PC-9 (cell line): ENCODE results near the gene BET1. TPM values are rescaled to one million over a fixed set of nuclear protein-coding genes. Genes with fewer than 3 reads are reported as not detected.
"Not testable (repeated sequence)": the region's sequence is repeated elsewhere in the genome, so short reads cannot be mapped to it uniquely, and the experiment has no call there.

Experiments used
- BruUV-seq: library from RNA; stranded (reverse); fragments of 400-500 nt; replicated peaks from 2 replicates; lab custom pipeline; 2021; lab: Mats Ljungman, UMichigan
- CTCF ChIA-PET: fragments of 300-600 bp; sonication (Branson Sonifier 250); formaldehyde crosslinking; loops from one replicate; lab custom pipeline; 2022; ENCODE audit warnings: antibody characterized with exemption; lab: Charles Lee
- POLR2A ChIA-PET: fragments of 300-600 bp; sonication (Branson Sonifier 250); formaldehyde crosslinking; loops from one replicate; lab custom pipeline; 2022; ENCODE audit warnings: antibody characterized with exemption; ENCODE audit not compliant: unreplicated experiment; lab: Charles Lee
- DNase-seq, 2 experiments: peaks; one replicate each; pipeline versions ENCODE4 v3.0.0 to v3.0.0-alpha.2; 2015 to 2022; ENCODE audit warnings: mixed read lengths in 1 of 2
- H2AFZ ChIP-seq: fragments of 200-600 bp; sonication (generic); 2 replicates; pipeline ENCODE4 v1.8.1; 2017; ENCODE audit warnings: antibody characterized with exemption
- H3F3A ChIP-seq: fragments of 200-600 bp; sonication (generic); 2 replicates; pipeline ENCODE4 v1.8.1; 2017; ENCODE audit warnings: antibody characterized with exemption, mild to moderate bottlenecking, low read depth; ENCODE audit not compliant: insufficient read depth
- H3K27ac ChIP-seq: fragments of 200-600 bp; sonication (generic); 2 replicates; pipeline ENCODE4 v1.6.1; 2016; ENCODE audit warnings: mixed run types
- H3K27me3 ChIP-seq: fragments of 200-600 bp; sonication (generic); 2 replicates; pipeline ENCODE4 v1.6.1; 2016; ENCODE audit warnings: low read depth, mixed run types; ENCODE audit not compliant: insufficient read depth
- H3K36me3 ChIP-seq: fragments of 200-600 bp; sonication (generic); 2 replicates; pipeline ENCODE4 v1.6.1; 2016; ENCODE audit warnings: low read depth, mixed run types
- H3K4me1 ChIP-seq: fragments of 200-600 bp; sonication (generic); replicated peaks from 2 replicates; pipeline ENCODE4 v1.6.1; 2016; ENCODE audit warnings: mixed run types; ENCODE audit not compliant: insufficient read depth
- H3K4me2 ChIP-seq: fragments of 200-600 bp; sonication (generic); 2 replicates; pipeline ENCODE4 v1.6.1; 2017; ENCODE audit warnings: mixed run types
- H3K4me3 ChIP-seq: fragments of 200-600 bp; sonication (generic); 2 replicates; pipeline ENCODE4 v1.6.1; 2016; ENCODE audit warnings: mixed run types
- H3K79me2 ChIP-seq: fragments of 200-600 bp; sonication (generic); 2 replicates; pipeline ENCODE4 v1.6.1; 2017; ENCODE audit warnings: low read depth, mixed run types
- H3K9me2 ChIP-seq: fragments of 200-600 bp; sonication (generic); 2 replicates; pipeline ENCODE4 v1.8.1; 2017; ENCODE audit warnings: mild to moderate bottlenecking; ENCODE audit not compliant: insufficient read depth
- H3K9me3 ChIP-seq: fragments of 200-600 bp; sonication (generic); 2 replicates; pipeline ENCODE4 v1.8.1; 2016; ENCODE audit warnings: low read depth; ENCODE audit not compliant: insufficient read depth
- H4K20me1 ChIP-seq: fragments of 200-600 bp; sonication (generic); 2 replicates; pipeline ENCODE4 v1.8.1; 2017; ENCODE audit not compliant: insufficient read depth
- CTCF ChIP-seq: fragments of 200-600 bp; sonication (generic); conservative IDR thresholded peaks from 2 replicates; pipeline ENCODE4 v1.6.1; 2017; ENCODE audit warnings: mixed run types, antibody characterized with exemption, mild to moderate bottlenecking, moderate library complexity
- EZH2 ChIP-seq: fragments of 200-600 bp; sonication (generic); IDR thresholded peaks from 2 replicates; pipeline ENCODE4 v1.8.0; 2017; ENCODE audit warnings: antibody characterized with exemption, low read depth
- intact Hi-C: fragments of 100-400 bp; cut with micrococcal nuclease; formaldehyde crosslinking; loops from one replicate; pipeline ENCODE4 v1.10.0; 2022; ENCODE audit not compliant: unreplicated experiment
- total RNA-seq: library from RNA; stranded (reverse); gene quantifications from 2 replicates; pipeline ENCODE4 v1.2.3, GENCODE V29; 2021

Gene BET1
- total RNA-seq, 1 experiment from 2014 or later = 43.0 TPM

GRCh38 chr7:94028768-94029167 lies 24.6 kb upstream of the BET1 start:
- ChIA-PET POLR2A (no interaction called here), CTCF (no interaction called here)
- no peak overlapping the region for H3K27ac ChIP-seq
- H3K79me2 ChIP-seq = no peaks in the 10 kb centered on the region
- no peak for DNase-seq
- no TSS peak for BruUV-seq
- H3K27me3 ChIP-seq = no peaks in the 10 kb centered on the region
- no peaks in the 10 kb centered on the region for H3K36me3 ChIP-seq
- no peak overlapping the region for H3K4me2 ChIP-seq
- no peak overlapping the region for H2AFZ ChIP-seq
- H3K9me2 ChIP-seq = no peaks in the 10 kb centered on the region
- intact Hi-C loops = no loop called here
- no peaks in the 10 kb centered on the region for H3F3A ChIP-seq
- H3K9me3 ChIP-seq = 0 out of 2 replicates have a peak, but pooled peaks cover 4% of the 10 kb centered on the region
- H3K4me1 ChIP-seq = no peaks in the 10 kb centered on the region
- TF ChIP-seq EZH2 = no peak
- TF ChIP-seq CTCF = no peak
- H3K4me3 ChIP-seq = no peak overlapping the region
- H4K20me1 ChIP-seq = no peaks in the 10 kb centered on the region

DNA sequence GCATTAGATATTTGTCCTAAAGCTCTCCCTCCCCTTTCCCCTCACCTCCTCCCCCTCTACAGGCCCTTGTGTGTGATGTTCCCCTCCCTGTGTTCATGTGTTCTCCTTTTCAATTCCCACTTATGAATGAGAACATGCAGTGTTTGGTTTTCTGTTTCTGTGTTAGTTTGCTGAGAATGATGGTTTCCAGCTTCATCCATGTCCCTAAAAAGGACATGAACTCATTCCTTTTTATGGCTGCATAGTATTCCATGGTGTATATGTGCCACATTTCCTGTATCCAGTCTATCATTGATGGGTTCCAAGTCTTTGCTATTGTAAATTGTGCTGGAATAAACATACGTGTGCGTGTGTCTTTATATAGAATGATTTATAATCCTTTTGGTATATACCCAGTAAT lies 22.5 kb upstream of the BET1 start:
- H3K27ac ChIP-seq, POLR2A ChIA-PET, H3K9me2 ChIP-seq, H3K9me3 ChIP-seq, CTCF ChIA-PET, H3K36me3 ChIP-seq, H2AFZ ChIP-seq, H3K27me3 ChIP-seq, intact Hi-C loops, H3K4me1 ChIP-seq, DNase-seq, H3K4me2 ChIP-seq, H4K20me1 ChIP-seq, H3K79me2 ChIP-seq, BruUV-seq, H3F3A ChIP-seq, H3K4me3 ChIP-seq: not testable (repeated sequence)

DNA sequence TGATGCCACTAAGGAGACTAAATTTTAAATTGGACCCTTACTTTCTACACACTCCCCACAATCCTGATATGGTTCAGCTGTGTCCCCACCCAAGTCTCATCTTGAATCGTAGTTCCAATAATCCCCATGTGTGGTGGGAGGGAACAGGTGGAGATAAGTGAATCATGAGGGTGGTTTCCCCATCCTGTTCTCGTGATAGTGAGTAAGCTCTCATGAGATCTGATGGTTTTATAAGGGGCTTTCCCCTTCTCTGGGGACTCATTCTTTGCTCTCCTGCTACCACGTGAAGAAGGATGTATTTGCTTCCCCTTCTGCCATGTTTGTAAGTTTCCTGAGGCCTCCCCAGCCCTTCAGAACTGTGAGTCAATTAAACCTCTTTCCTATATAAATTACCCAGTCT lies 18.4 kb upstream of the BET1 start:
- ChIA-PET POLR2A (no interaction called here), CTCF (no interaction called here)
- Histone ChIP-seq H3K27ac (no peak overlapping the region), H3K27me3 (no peaks in the 10 kb centered on the region), H3F3A (no peaks in the 10 kb centered on the region), H4K20me1 (no peaks in the 10 kb centered on the region), H3K4me1 (no peaks in the 10 kb centered on the region), H3K79me2 (no peaks in the 10 kb centered on the region), H3K36me3 (no peaks in the 10 kb centered on the region), H3K4me2 (no peak overlapping the region), H2AFZ (no peak overlapping the region), H3K9me3 (no peaks in the 10 kb centered on the region), H3K4me3 (no peak overlapping the region), H3K9me2 (no peaks in the 10 kb centered on the region)
- BruUV-seq = no TSS peak
- TF ChIP-seq EZH2 = no peak
- TF ChIP-seq CTCF = no peak
- intact Hi-C loops = no loop called here
- DNase-seq = no peak

GRCh38 chr7:94016786-94017185 lies 12.6 kb upstream of the BET1 start:
- no peaks in the 10 kb centered on the region for H3K79me2 ChIP-seq
- BruUV-seq = no TSS peak
- H3K27me3 ChIP-seq = no peaks in the 10 kb centered on the region
- H3K4me3 ChIP-seq = no peak overlapping the region
- no peaks in the 10 kb centered on the region for H3K36me3 ChIP-seq
- H3K27ac ChIP-seq = no peak overlapping the region
- no peak overlapping the region for H2AFZ ChIP-seq
- H3F3A ChIP-seq = no peaks in the 10 kb centered on the region
- H3K9me2 ChIP-seq = no peaks in the 10 kb centered on the region
- H4K20me1 ChIP-seq = no peaks in the 10 kb centered on the region
- H3K9me3 ChIP-seq = no peaks in the 10 kb centered on the region
- TF ChIP-seq EZH2 (no peak), CTCF (no peak)
- CTCF ChIA-PET = no interaction called here
- intact Hi-C loops = no loop called here
- H3K4me1 ChIP-seq = no peaks in the 10 kb centered on the region
- no peak for DNase-seq
- POLR2A ChIA-PET = interaction anchor here (0.7 kb wide), 1 partner anchor 52 kb away, joined by 3 read pairs; no protein-coding TSS in a partner anchor
- no peak overlapping the region for H3K4me2 ChIP-seq
